Hematopoietic multipotent progenitor cell treated with erythropoietin and hydrocortisone succinate and interleukin-3 and kit ligand, for 8 days (in vitro differentiated cells): Measurements from ENCODE around the gene DUSP14.
"Not testable (repeated sequence)": the region's sequence is repeated elsewhere in the genome, so short reads cannot be mapped to it uniquely, and the experiment has no call there.

Experiments used
- DNase-seq: peaks from one replicate; pipeline ENCODE4 v3.0.0-alpha.2; 2015

DUSP14 gene

DNA sequence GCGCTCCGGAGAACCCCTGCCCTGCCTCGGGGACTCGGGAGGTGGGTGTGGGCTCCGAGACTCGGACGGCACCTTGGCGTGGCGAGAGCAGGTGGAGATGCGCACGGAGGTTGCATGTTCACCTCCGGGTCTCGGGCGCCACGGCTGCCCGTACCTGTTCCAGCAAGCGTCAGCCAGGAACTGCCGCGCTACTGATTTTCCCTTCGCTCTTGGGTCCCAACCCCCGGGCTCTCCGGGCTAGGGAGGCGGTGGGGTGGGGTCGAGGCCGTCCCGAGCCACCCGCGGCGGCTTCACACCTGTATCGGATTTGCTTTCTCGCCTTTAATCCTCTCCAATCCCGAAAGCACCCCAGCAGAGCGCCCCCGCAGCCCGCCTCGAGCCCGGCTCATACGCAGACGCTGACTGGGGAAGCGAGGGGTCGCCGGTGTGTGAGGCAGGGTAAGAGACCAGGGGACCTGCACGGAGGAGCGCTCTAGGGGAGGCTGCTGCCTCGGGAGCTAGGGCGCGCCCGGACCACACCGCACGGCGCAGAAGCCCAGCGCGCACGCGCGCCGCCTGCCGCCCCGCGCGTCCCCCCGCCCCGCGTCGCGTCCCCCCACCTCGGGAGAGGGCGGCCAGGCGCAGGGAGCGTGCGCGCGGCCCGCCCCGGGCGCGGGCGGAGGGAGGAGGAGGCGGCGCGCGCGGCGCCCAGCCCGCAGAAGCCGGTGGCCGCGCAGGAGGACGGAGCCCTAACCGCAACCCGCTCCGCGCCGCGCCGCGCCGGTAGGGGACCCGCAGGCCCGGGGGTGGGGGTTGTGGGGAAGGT is at the start of gene DUSP14:
Gene DUSP14, plus strand, starts transcription at position 695 of the 805 bp plus-strand sequence. CDS start 22,382 bp downstream, outside the sequence.
- peak; percentile 79 for DNase-seq

GRCh38 chr17:37440424-37440823 is 49.3 kb upstream of the DUSP14 start:
- no peak for DNase-seq

- not testable (repeated sequence) for DNase-seq
Measured at GRCh38 chr17:37441369-37442014, 48.2 kb upstream of the DUSP14 start.

DNA sequence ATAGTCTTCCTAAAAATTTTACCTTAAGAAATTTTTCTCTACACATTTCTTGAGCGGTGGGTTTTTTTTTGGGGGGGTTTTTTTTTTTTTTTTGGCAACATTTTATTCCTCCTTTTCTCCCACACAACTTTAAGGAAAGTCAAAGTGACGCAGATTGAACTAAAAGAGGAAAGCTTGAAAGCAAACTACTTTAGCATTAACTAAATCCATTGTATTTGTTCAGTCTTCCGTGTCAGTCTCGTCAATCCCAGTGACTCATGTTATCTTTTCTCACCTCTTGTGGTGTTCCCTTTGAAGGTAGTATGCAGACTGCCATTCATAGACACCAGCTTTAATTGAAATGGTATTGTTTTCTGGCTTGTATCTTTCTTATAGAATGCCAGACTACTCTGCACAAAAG is 43.7 kb upstream of the DUSP14 start:
- no peak for DNase-seq

- no peak for DNase-seq
Measured at GRCh38 chr17:37447641-37448040, 42.0 kb upstream of the DUSP14 start.

GRCh38 chr17:37450112-37450511 is 39.6 kb upstream of the DUSP14 start:
- no peak for DNase-seq

DNA sequence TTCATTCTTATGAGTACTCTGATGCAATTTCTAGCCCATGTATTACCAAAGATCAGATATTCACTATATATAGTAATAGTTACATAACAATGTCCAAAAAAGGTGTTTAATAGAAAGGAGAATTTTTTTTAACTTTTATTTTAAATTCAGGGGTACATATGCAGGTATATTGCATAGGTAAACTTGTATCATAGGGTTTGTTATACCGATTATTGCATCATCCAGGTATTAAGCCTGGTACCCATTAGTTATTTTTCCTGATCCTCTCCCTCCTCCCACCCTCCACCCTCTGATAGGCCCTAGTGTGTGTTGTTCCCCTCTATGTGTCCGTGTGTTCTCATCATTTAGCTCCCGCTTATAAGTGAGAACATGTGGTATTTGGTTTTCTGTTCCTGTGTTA is 31.9 kb upstream of the DUSP14 start:
- not testable (repeated sequence) for DNase-seq

- no peak for DNase-seq
Measured at GRCh38 chr17:37458805-37459204, 30.9 kb upstream of the DUSP14 start.

- DNase-seq: no peak
Measured at GRCh38 chr17:37461668-37462067, 28.0 kb upstream of the DUSP14 start.

DNA sequence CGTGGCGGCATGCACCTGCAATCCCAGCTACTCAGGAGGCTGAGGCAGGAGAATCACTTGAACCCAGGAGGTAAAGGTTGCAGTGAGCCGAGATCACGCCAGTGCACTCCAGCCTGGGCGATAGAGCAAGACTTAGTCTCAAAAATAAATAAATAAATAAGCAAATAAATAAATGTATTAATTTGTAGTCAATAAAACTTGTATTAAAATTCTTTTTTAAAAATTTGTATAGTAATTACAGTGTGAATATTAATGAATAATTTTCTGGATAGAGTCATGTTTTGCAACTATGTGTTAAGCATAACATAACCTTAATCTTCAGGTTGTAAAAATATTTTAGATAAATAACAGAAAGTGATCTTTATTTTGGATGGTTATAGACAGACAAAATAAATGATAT is 27.2 kb upstream of the DUSP14 start:
- DNase-seq: no peak

DNA sequence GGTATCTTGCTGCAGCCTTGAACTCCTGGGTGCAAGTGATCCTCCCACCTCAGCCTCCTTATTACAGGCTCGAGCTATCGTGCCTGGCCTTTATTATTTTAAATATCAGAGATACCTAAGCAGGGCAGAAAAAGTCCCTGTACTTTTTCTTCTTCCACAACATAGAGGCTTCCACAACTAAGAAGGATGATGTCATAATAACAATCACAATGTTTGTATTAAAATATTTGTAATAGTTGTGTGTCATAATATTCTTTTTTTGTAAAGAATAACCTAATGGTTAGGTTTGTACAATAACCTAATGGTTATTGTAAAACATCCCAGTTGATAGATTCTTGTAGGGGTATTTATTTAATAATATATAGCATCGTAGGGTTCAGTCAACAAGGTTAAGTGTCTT is 26.7 kb upstream of the DUSP14 start:
- DNase-seq: no peak

GRCh38 chr17:37465069-37465616 is 24.5 kb upstream of the DUSP14 start:
- DNase-seq: no peak

DNA sequence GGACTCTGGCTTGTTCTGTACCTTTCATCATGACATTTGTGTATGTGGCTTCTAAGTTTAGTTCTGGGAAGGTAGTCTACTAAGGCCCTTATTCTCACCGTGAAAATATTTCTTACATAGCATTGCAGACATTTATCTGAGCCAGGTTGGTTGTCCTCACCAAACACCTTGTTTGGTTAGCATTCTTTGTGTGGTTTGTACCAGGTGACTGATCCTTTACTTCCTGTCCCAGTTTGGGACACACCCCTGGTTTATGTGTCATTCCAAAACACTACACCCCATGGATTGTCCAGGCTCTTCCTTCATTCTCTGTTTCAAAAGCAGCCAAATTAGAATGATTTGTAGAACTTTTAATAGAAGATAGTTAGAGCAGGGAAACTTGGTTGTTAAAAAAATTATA is 23.2 kb upstream of the DUSP14 start:
- DNase-seq: no peak

DNA sequence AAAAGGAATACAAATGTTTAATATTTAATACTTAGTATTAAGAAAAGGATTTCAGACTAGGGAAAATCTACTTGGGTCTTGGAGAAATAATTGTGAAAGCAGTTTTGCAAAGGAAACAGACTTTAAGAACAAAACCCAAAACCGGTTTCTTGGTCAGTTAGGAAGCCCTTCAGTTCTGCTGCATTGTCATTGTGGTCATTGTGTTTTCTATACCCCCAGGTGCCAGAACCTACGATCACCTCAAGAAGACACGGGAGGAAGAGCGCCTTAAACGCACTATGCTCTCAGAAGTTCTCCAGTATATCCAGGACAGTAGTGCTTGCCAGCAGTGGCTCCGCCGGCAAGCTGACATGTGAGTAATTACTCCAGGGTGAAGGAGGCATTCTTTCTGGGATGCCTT is 19.5 kb upstream of the DUSP14 start:
- no peak for DNase-seq

- DNase-seq: no peak
Measured at GRCh38 chr17:37475731-37476420, 13.8 kb upstream of the DUSP14 start.

DNA sequence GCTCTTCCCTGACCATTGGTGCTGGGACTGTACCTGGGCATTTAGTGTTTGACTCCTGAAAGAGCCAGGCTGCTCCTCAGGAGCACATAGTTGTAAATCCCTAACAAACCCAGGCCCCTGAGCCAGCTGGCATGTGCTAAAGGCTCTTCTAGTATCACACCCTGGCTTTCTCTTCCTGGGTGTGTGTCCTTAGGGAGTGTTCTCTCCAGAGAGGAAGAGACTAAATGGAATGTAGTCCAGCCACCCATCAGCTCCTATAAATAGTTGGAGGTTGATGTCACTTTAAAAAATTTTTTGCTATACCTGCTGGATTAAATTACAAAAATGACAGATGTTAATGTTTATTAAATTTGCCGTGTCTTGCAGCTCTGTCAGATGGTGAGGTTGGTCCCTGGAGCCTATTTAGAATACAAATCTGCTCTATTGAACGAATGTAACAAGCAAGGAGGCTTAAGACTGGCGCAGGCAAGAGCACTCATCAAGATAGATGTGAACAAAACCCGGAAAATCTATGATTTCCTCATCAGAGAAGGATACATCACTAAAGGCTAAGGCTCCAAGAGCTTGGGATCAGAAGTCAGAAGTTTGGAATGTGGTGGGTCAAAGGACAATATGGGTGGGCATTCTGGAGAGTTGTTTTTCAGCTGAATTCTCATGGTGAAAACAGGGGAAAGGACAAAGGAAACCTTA is 13.1 kb upstream of the DUSP14 start:
- no peak for DNase-seq

GRCh38 chr17:37478187-37478586 is 11.5 kb upstream of the DUSP14 start:
- no peak for DNase-seq

DNA sequence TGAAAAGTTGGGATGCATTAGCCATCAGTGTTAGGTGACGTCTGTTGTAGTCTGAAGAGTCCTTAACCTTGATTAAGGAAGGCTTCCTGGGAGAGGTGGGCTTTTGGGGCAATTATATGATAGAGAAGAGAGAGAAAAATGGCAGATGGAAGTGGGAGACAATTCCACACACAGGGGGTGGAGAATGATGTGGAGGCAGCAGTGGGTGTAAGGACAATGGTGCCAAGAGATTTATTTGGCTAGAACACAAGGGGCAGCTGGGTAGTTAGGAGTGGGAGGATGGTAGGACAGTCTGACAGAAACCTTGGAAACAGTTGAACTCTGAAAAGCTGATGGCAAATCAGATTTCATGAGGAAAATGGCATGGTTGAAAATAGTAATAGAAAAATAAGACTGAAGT is 10.7 kb upstream of the DUSP14 start:
- DNase-seq: no peak

- DNase-seq: no peak
Measured at GRCh38 chr17:37480427-37480826, 9.3 kb upstream of the DUSP14 start.

GRCh38 chr17:37481001-37481665 is 8.6 kb upstream of the DUSP14 start:
- no peak for DNase-seq

- DNase-seq: no peak
Measured at GRCh38 chr17:37483311-37484039, 6.2 kb upstream of the DUSP14 start.
